HepG2 (cell line): Measurements from ENCODE around the gene ACADS. TPM values are rescaled to one million over a fixed set of nuclear protein-coding genes. Genes with fewer than 3 reads are reported as not detected.

Experiments used
- ATF1 ChIP-seq: IDR thresholded peaks from 2 replicates; pipeline ENCODE4 v1.6.1; 2016; ENCODE audit warnings: mild to moderate bottlenecking, control low read depth
- CBFB ChIP-seq: sonication (generic); formaldehyde crosslinking; IDR thresholded peaks from 2 replicates; pipeline ENCODE4 v1.4.0; 2020; ENCODE audit warnings: missing genetic modification reagents
- CBX1 ChIP-seq: IDR thresholded peaks from one replicate; pipeline ENCODE4 v1.6.1; 2016; ENCODE audit warnings: antibody characterized with exemption, low read depth
- GFI1 ChIP-seq: sonication (generic); formaldehyde crosslinking; IDR thresholded peaks from 2 replicates; pipeline ENCODE4 v1.5.0; 2020; ENCODE audit warnings: missing genetic modification reagents, mild to moderate bottlenecking, borderline replicate concordance
- GTF2F1 ChIP-seq: fragments of 150-350 bp; IDR thresholded peaks from 2 replicates; pipeline ENCODE4 v1.6.1; 2014; ENCODE audit warnings: low read length
- HOXA9 ChIP-seq: sonication (generic); formaldehyde crosslinking; IDR thresholded peaks from 2 replicates; pipeline ENCODE4 v1.8.1; 2022; ENCODE audit warnings: missing genetic modification reagents, mild to moderate bottlenecking, moderate library complexity, borderline replicate concordance
- ISL2 ChIP-seq: sonication (generic); formaldehyde crosslinking; IDR thresholded peaks from 2 replicates; pipeline ENCODE4 v1.5.0; 2020; ENCODE audit warnings: missing genetic modification reagents
- MAX ChIP-seq: IDR thresholded peaks from 2 replicates; pipeline ENCODE4 v1.6.1; 2012; ENCODE audit warnings: inconsistent platforms
- MIXL1 ChIP-seq: IDR thresholded peaks from 2 replicates; pipeline ENCODE4 v1.6.1; 2016
- MTF1 ChIP-seq: sonication (generic); formaldehyde crosslinking; IDR thresholded peaks from 2 replicates; pipeline ENCODE4 v1.5.0; 2020; ENCODE audit warnings: missing genetic modification reagents
- PAX8 ChIP-seq: sonication (generic); formaldehyde crosslinking; IDR thresholded peaks from 2 replicates; pipeline ENCODE4 v1.8.0; 2022; ENCODE audit warnings: mild to moderate bottlenecking, missing genetic modification reagents, borderline replicate concordance
- PRMT3 ChIP-seq: sonication (generic); formaldehyde crosslinking; IDR thresholded peaks from 2 replicates; pipeline ENCODE4 v1.8.1; 2022; ENCODE audit warnings: low read depth, mild to moderate bottlenecking, moderate library complexity, missing genetic modification reagents, borderline replicate concordance
- REST ChIP-seq, 2 experiments: IDR thresholded peaks; 2 replicates each; pipeline ENCODE4 v1.6.1; 2011 to 2012; ENCODE audit warnings: low read length in 2 of 2, borderline replicate concordance in 1 of 2, low read depth in 1 of 2, mild to moderate bottlenecking in 1 of 2, moderate library complexity in 1 of 2
- RNF2 ChIP-seq: fragments of 450-650 bp; conservative IDR thresholded peaks from 2 replicates; pipeline ENCODE4 v1.6.1; 2016; ENCODE audit warnings: low read depth
- SMARCE1 ChIP-seq: fragments of 450-650 bp; IDR thresholded peaks from 2 replicates; pipeline ENCODE4 v1.6.1; 2017; ENCODE audit warnings: borderline replicate concordance
- TP53 ChIP-seq: sonication (generic); formaldehyde crosslinking; conservative IDR thresholded peaks from 2 replicates; pipeline ENCODE4 v1.4.0; 2020; ENCODE audit warnings: missing genetic modification reagents
- ZBTB1 ChIP-seq: sonication (generic); formaldehyde crosslinking; IDR thresholded peaks from 2 replicates; pipeline ENCODE4 v1.4.0; 2020; ENCODE audit warnings: missing genetic modification reagents, borderline replicate concordance
- ZBTB4 ChIP-seq: sonication (generic); formaldehyde crosslinking; IDR thresholded peaks from 2 replicates; pipeline ENCODE4 v1.4.0; 2020; ENCODE audit warnings: missing genetic modification reagents, mild to moderate bottlenecking, borderline replicate concordance
- ZNF264 ChIP-seq: sonication (generic); formaldehyde crosslinking; IDR thresholded peaks from 2 replicates; pipeline ENCODE4 v1.4.0; 2020; ENCODE audit warnings: missing genetic modification reagents
- ZNF282 ChIP-seq: fragments of 450-650 bp; IDR thresholded peaks from 2 replicates; pipeline ENCODE4 v1.6.1; 2018; ENCODE audit not compliant: partially characterized antibody
- ZNF414 ChIP-seq: sonication (generic); formaldehyde crosslinking; IDR thresholded peaks from 2 replicates; pipeline ENCODE4 v1.5.0; 2020; ENCODE audit warnings: missing genetic modification reagents
- ZNF713 ChIP-seq: sonication (generic); formaldehyde crosslinking; IDR thresholded peaks from 2 replicates; pipeline ENCODE4 v1.4.0; 2020; ENCODE audit warnings: mild to moderate bottlenecking, missing genetic modification reagents
- polyA plus RNA-seq, 8 experiments: library from polyadenylated mRNA; depleted of rRNA in 3 of 8; stranded (reverse) in 7 of 8; unstranded in 1 of 8; fragments of >200 nt; fragmentation: Illumina TruSeq in 4 of 8; extraction: Trizol in 4 of 8; gene quantifications; 2 replicates each; pipeline versions ENCODE4 v1.2.1 to v1.2.3, GENCODE V29; 2011 to 2016; ENCODE audit warnings: low read depth in 4 of 8, missing spikeins in 1 of 8, mixed read lengths in 1 of 8; ENCODE audit not compliant: insufficient read depth in 1 of 8
- total RNA-seq, 5 experiments: library from RNA; depleted of rRNA; stranded (reverse); fragments of >200 nt; fragmentation: Illumina TruSeq; extraction: Trizol; gene quantifications; 2 replicates each; pipeline ENCODE4 v1.2.3, GENCODE V29; 2016; ENCODE audit warnings: low read depth in 1 of 5

ACADS gene
- total and polyA plus RNA-seq, 2 of the 13 experiments (the other 11 are each of a cell fraction or from before 2014, with no cell fraction given), result 17.4 to 27.7 TPM

GRCh38 chr12:120725659-120726509, at the start of gene ACADS (continued):
- TF ChIP-seq REST (IDR thresholded peaks at IDR 0.05; ENCODE audit: borderline replicate concordance in 1 of 2, low read depth in 1 of 2, low read length in 2 of 2) (peak in 1 of 2 experiments; percentile 28; a peak in 1 of 4 replicates), PAX8 (CRISPR knock-in tag) (no peak), MTF1 (CRISPR knock-in tag) (no peak), ATF1 (CRISPR knock-in tag) (no peak), MIXL1 (CRISPR knock-in tag) (no peak), CBX1 (no peak), ZNF414 (CRISPR knock-in tag) (peak; percentile 77; the same call in 1 of the 2 replicates), ZNF713 (CRISPR knock-in tag) (no peak), ZBTB1 (CRISPR knock-in tag) (no peak), ZBTB4 (CRISPR knock-in tag) (no peak), ZNF264 (CRISPR knock-in tag) (0 out of 2 replicates have a peak, but pooled peaks have one; percentile 18), ISL2 (CRISPR knock-in tag) (0 out of 2 replicates have a peak, but pooled peaks have one; percentile 36), ZNF282 (no peak), GFI1 (CRISPR knock-in tag) (no peak), MAX (peak; percentile 68; the same call in 1 of the 2 replicates), RNF2 (no peak), TP53 (CRISPR knock-in tag) (no peak), PRMT3 (no peak), GTF2F1 (no peak), SMARCE1 (no peak), HOXA9 (no peak), CBFB (CRISPR knock-in tag) (peak; percentile 67; the same call in 1 of the 2 replicates)
